ENCODE results near the gene TNFRSF11A. TPM values are rescaled to one million over a fixed set of nuclear protein-coding genes. Genes with fewer than 3 reads are reported as not detected.

TNFRSF11A gene
- total RNA-seq, 1 experiment from 2014 or later, result 0.16 TPM

DNA sequence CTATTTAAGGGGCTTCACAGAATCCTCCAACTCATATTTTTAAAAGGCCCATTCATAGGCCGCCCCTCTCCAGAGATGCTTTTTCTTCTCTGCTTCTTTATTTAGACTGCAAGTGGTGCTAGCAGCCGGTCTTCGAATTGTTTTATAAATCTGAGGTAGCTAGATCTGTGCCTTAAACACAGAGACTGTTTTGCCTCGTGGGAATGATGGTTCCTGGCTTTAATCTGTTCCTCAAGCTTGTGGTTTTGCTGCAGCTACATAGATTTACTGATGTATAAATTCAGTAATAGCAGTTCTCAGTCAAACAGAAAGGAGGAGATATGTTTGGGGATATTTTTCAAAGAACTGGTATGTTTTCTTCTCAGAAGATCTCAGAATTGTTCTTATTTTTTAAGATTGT lies 45.3 kb downstream of the TNFRSF11A start:
- Histone ChIP-seq H3K4me1 (no peaks in the 10 kb centered on the region), H3K9me3 (no peaks in the 10 kb centered on the region), H3K4me3 (ENCODE audit: low read depth, low read length) (no peak overlapping the region), H3K27me3 (replicated peaks; ENCODE audit: control insufficient read depth, insufficient read depth, low read length) (no peaks in the 10 kb centered on the region), H3K36me3 (ENCODE audit: control insufficient read depth, insufficient read depth, low read length) (no peaks in the 10 kb centered on the region)
- CTCF ChIA-PET, result no interaction called here
- no peak overlapping the region for H3K27ac Mint-ChIP-seq (ENCODE audit: unreplicated experiment)
- H3K36me3 Mint-ChIP-seq (ENCODE audit: insufficient read depth, unreplicated experiment), result no peaks in the 10 kb centered on the region
- TF ChIP-seq, protein P1, sequence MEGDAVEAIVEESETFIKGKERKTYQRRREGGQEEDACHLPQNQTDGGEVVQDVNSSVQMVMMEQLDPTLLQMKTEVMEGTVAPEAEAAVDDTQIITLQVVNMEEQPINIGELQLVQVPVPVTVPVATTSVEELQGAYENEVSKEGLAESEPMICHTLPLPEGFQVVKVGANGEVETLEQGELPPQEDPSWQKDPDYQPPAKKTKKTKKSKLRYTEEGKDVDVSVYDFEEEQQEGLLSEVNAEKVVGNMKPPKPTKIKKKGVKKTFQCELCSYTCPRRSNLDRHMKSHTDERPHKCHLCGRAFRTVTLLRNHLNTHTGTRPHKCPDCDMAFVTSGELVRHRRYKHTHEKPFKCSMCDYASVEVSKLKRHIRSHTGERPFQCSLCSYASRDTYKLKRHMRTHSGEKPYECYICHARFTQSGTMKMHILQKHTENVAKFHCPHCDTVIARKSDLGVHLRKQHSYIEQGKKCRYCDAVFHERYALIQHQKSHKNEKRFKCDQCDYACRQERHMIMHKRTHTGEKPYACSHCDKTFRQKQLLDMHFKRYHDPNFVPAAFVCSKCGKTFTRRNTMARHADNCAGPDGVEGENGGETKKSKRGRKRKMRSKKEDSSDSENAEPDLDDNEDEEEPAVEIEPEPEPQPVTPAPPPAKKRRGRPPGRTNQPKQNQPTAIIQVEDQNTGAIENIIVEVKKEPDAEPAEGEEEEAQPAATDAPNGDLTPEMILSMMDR (IDR thresholded peaks at IDR 0.05; ENCODE audit: insufficient read depth in 1 of 2, low read depth in 1 of 2, low read length in 1 of 2, severe bottlenecking in 1 of 2, unreplicated experiment in 1 of 2), result no peak
- peaks cover 2% of the 10 kb centered on the region for H3K27me3 Mint-ChIP-seq (ENCODE audit: insufficient read depth, unreplicated experiment)
- H3K4me3 Mint-ChIP-seq (ENCODE audit: unreplicated experiment), result no peak overlapping the region
- H3K4me1 Mint-ChIP-seq (ENCODE audit: low read depth, unreplicated experiment), result no peaks in the 10 kb centered on the region
- H3K9me3 Mint-ChIP-seq (ENCODE audit: unreplicated experiment), result no peaks in the 10 kb centered on the region
- intact Hi-C loops (cut with micrococcal nuclease; ENCODE audit: unreplicated experiment), result no loop called here
- no peak for DNase-seq
- BruUV-seq (replicated peaks), result no TSS peak
- POLR2A ChIA-PET, result no interaction called here

DNA sequence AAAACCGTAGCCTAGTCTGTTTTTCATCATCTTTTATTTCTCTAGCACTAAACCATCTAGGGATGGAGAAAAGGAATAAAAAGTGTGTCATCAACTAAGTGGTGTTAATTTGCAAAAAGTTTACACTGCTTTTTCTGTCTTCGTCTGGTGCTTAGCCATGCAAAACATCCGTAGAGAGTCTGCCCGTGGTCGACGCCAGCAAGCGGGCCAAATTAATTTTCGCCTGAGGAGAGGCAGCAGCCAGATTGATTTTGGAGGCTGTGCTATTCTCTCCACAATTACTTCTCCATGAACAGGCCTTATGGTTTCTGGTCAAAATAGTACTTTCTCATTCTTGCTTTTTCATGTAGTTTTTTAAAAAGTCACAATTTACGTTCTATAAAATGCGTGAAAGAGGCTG lies 46.3 kb downstream of the TNFRSF11A start:
- Mint-ChIP-seq H3K27me3 (ENCODE audit: insufficient read depth, unreplicated experiment) (no peaks in the 10 kb centered on the region), H3K36me3 (ENCODE audit: insufficient read depth, unreplicated experiment) (no peaks in the 10 kb centered on the region), H3K27ac (ENCODE audit: unreplicated experiment) (no peak overlapping the region), H3K4me3 (ENCODE audit: unreplicated experiment) (no peak overlapping the region), H3K4me1 (ENCODE audit: low read depth, unreplicated experiment) (no peaks in the 10 kb centered on the region), H3K9me3 (ENCODE audit: unreplicated experiment) (no peaks in the 10 kb centered on the region)
- ChIA-PET CTCF (no interaction called here), POLR2A (no interaction called here)
- Histone ChIP-seq H3K36me3 (ENCODE audit: control insufficient read depth, insufficient read depth, low read length) (no peaks in the 10 kb centered on the region), H3K9me3 (no peaks in the 10 kb centered on the region), H3K27me3 (replicated peaks; ENCODE audit: control insufficient read depth, insufficient read depth, low read length) (no peaks in the 10 kb centered on the region), H3K4me1 (no peaks in the 10 kb centered on the region), H3K4me3 (ENCODE audit: low read depth, low read length) (no peak overlapping the region)
- intact Hi-C loops (cut with micrococcal nuclease; ENCODE audit: unreplicated experiment), result no loop called here
- BruUV-seq (replicated peaks), result no TSS peak
- TF ChIP-seq, protein P1 (IDR thresholded peaks at IDR 0.05; ENCODE audit: insufficient read depth in 1 of 2, low read depth in 1 of 2, low read length in 1 of 2, severe bottlenecking in 1 of 2, unreplicated experiment in 1 of 2), result no peak
- no peak for DNase-seq

DNA sequence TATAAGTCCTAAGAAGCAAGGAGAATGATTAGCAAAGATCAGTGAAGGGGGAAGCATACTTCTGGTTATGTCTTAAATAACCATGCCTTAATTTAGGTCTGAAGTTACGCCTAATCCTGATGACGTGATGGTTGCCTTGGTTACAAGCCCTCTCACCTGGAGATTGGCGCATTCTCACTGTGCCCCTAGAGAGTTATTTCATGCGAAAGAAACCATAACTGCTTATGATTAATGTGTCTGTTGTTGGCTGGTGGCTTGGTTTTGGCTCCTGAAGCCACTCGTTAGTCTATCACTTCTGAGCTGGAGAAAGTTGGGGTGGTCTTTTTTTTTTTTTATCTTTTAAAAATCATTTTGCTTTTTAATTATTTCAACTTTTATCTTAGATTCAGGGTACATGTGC lies 47.0 kb downstream of the TNFRSF11A start:
- no TSS peak for BruUV-seq (replicated peaks)
- Mint-ChIP-seq H3K36me3 (ENCODE audit: insufficient read depth, unreplicated experiment) (no peaks in the 10 kb centered on the region), H3K4me1 (ENCODE audit: low read depth, unreplicated experiment) (no peaks in the 10 kb centered on the region), H3K4me3 (ENCODE audit: unreplicated experiment) (no peak overlapping the region), H3K27ac (ENCODE audit: unreplicated experiment) (no peak overlapping the region), H3K27me3 (ENCODE audit: insufficient read depth, unreplicated experiment) (no peaks in the 10 kb centered on the region), H3K9me3 (ENCODE audit: unreplicated experiment) (no peaks in the 10 kb centered on the region)
- ChIA-PET CTCF (no interaction called here), POLR2A (no interaction called here)
- no peak overlapping the region for H3K4me3 ChIP-seq (ENCODE audit: low read depth, low read length)
- TF ChIP-seq, protein P1 (IDR thresholded peaks at IDR 0.05; ENCODE audit: insufficient read depth in 1 of 2, low read depth in 1 of 2, low read length in 1 of 2, severe bottlenecking in 1 of 2, unreplicated experiment in 1 of 2), result no peak
- no peaks in the 10 kb centered on the region for H3K4me1 ChIP-seq
- no peak for DNase-seq
- H3K27me3 ChIP-seq (replicated peaks; ENCODE audit: control insufficient read depth, insufficient read depth, low read length), result no peaks in the 10 kb centered on the region
- intact Hi-C loops (cut with micrococcal nuclease; ENCODE audit: unreplicated experiment), result no loop called here
- no peaks in the 10 kb centered on the region for H3K9me3 ChIP-seq
- no peaks in the 10 kb centered on the region for H3K36me3 ChIP-seq (ENCODE audit: control insufficient read depth, insufficient read depth, low read length)
